ENCODE data around the gene CASTOR1. TPM values are rescaled to one million over a fixed set of nuclear protein-coding genes. Genes with fewer than 3 reads are reported as not detected.
"Not testable (repeated sequence)": the region's sequence is repeated elsewhere in the genome, so short reads cannot be mapped to it uniquely, and the experiment has no call there.

Gene CASTOR1
- 9.8 and 13.0 TPM in 2 replicates for total RNA-seq

DNA sequence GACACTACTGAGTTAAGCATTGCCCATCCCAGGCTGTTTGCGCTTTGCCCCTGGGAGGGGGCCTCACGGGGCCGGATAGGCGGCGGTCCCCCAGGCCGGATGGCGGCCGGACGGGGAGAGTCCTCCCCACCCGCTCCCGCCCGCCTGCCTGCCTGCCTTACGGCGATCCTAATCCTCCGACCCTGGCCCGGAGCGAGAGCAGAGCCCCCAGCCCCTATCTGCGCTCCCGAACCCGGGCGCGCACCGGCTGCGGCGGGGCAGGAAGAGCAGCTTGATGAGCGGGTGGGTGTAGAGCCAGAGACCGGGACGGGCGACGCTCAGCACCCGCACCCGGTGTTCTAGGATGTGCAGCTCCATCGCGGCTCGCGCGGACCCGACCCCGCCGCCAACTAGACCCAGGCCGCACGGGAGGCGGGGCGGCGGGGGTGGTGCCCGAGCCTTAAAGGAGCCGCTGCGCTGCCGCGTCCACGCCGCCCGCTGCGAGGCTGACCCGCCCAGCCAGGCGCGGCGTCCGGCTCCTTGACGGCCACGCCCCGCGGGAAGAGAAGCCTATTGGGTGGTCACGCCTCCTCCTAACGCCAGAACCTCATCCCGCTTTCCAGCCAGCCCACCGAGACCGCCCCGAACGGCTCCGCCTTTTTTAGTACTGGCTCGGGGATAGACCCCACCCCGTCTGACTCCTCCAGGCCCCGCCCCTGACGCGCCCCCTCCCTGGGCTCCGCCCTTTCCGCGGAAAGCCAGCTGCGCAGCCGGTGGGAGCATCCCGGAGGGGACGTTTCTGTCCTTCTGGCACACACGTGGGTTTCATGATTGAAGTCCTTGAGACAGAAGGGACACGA, at the start of gene CASTOR1:
Gene CASTOR1, minus strand, starts transcription at position 365 of the 839 bp plus-strand sequence. Its CDS starts 8 bp downstream, at position 357.
- DNase-seq (ENCODE audit: low read depth): peak; percentile 96

DNA sequence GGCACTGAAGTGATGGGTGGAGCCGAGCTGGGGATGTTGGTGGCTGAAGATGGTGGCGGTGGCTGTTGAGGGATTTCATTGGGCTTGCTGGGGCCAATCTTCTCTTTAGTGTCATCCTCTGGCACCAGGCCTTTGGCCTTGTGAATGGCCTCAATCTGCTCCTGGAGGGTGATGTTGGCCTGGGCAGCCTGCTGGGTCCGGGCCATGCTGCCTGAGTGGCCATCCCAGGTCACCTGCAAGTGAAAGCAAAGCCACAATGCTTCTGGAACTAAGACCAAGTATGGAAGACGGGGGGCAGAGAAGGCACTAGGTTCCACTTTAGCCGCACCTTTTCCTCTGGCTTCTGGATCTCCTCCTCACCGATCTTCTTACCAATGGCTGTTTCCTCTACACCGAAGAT, 49.5 kb upstream of the CASTOR1 start:
- no peak for DNase-seq (ENCODE audit: low read depth)

DNA sequence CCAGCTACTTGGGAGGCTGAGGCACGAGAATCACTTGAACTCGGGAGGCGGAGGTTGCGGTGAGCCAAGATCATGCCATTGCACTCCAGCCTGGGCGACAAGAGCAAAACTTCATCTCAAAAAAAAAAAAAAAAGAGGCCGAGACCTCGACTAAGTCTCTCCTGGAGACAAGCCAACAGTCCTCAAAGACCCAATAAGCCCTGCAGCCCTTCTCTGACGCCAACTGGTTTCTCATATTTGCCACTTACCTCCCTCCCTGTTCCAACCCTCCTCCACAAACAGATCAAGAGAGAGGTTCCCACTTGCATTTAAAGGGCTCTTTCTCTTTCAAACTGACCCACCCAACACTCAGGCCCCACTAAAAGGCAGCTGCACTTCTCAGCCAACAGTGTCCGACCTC, 49.0 kb upstream of the CASTOR1 start:
- not testable (repeated sequence) for DNase-seq (ENCODE audit: low read depth)

DNA sequence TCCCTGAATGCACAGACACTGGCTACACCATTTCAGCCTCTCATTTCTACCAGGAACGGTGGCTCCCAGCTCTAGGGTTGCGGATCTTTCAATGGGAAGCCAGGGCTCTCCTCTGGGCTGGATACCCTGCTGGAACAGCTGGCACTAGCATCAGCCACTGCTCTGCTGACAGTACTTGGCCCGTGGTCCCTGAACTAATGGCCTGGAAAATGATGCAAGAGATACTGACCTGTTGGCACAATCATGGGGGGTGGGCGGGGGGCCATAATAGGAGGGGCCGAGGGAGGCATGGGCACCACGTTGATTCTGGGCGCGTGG, 48.1 kb upstream of the CASTOR1 start:
- no peak for DNase-seq (ENCODE audit: low read depth)

DNA sequence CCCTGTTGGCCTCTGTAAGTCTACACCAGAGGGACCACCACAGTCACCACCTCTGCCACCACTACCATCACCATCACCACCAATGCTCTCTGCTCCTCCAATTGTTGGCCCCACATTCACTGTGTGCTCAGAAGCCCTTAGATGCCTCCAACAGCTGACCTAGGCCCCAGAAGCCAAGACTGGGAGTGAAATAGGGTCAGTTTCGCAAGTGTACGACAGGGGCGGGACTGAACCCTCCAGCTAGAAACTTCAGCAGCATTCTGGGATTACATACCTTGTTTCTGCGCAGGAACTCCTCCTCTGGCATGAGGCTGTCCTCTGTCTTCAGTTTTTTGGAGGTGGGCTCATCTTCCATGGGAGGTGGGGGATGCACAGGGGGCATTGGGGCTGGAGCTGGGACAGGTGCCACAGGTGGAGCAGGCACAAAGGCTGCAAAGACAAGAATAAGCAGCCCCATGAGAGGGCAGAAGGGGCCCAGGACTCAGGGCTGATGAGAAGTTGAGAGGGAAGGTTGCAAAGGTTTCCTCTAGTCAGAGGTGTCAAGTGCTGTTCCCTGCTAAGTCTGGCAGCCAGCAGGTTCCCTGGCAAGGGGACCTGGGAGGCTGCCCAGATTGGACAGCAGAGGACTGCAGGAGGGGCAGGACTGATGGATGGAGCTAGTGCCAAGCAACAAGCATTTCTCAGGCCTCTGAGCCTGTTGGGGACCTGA, 47.6 kb upstream of the CASTOR1 start:
- DNase-seq (ENCODE audit: low read depth): no peak

DNA sequence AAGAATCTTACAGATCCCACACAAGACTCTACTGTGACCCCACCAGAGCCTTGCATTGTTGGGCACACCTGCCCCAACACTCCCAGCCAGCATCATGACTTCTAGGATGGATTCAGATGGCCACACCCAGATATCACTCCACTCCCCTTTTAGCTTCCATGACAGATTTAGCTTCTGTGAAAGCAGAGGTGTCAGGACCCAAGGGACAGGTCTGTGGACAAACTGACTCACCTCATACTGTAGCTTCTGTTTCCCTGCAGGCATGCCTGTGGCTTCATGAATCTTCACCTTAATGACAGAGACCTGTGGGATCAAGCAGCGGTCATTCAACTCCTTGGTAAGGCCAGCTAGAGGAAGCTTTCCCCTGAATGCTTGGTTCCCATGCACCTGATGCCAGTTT, 45.9 kb upstream of the CASTOR1 start:
- DNase-seq (ENCODE audit: low read depth): no peak

DNA sequence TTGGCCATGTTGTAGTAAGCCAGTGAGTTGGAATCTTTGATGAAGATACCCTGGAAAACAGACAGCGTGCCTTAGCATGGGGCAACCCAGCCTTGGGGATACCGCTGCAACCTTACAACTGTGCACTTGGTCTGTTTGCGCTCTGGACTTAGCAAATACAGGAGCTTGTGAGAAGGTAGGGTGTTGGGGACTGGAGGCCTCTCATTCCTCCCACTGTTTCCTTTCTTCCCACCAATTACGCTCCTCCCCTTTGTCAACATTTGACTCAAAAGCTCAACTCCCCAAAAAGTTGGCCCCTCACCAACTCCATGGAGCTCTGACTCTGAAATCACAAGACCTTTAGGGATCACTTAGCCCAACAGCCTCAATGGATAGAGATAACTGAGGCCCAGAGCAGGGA, 45.3 kb upstream of the CASTOR1 start:
- DNase-seq (ENCODE audit: low read depth): no peak

DNA sequence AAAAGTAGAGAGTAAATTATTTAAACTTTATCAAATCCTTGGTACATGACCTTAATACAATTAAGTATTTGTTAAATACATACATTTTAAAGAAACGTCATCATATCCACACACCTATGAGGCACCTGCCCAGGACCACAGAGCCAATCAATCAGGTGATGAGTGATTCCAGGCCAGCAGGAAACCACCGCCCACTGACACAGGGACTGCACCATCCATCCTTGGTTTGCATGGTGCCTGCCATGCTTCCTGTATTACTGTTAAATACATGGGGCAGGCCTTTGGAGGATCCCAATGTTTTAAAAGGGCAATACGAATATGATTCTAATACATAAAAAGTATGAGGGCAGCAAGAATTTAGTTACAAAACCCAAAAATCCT, 44.4 kb upstream of the CASTOR1 start:
- DNase-seq (ENCODE audit: low read depth): no peak

DNA sequence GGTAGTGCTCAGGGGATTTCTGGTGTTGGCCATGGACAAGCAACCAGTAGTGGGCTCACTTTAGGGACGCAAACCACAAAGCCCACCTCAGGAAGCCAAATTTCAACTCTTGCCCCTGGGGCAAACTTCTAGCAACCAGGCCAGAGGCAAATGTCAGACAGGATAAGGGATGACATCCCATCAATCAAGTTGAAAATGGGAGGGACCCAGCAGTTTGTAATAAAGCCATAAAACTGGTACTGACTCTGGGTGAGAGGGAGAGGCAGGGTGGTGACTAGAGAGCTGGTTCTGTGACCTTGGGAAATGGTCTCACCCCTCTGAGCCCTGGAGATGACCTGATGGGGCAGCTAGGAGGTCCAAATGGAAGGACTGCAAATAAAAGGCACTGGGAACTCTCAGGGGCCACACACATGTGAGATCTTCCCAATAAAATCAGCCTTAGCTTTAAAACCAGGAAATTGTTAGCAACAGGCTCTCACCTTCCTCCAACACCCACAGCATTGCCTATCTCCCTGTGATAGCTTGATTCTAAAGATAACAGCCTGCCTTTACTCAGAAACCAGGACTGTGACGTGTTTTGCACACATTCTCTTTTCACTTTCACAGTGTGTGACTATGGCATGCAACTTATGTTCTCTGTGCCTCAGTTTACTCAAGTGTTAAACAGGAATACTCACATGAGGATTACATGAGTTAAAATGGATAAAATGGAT, 43.8 kb upstream of the CASTOR1 start:
- DNase-seq (ENCODE audit: low read depth): no peak

DNA sequence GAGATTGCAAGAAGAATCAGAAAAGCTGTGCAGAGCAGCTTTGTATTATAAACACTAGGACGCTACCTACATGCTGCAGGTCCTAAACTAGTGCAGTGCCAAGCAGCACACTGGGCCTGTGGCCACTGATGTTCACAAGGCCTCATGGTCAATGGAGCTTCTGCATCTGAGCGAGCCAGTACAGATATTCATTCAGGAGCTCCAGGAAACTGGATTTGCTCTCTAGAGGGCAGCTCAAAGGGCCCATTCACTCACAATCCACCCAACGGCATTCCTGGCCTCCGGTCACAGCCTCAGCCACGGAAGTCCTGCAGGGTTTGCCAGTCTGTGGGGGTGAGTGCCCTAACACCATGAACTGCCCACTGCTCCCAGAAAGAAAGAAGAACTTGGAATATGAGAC, 43.2 kb upstream of the CASTOR1 start:
- no peak for DNase-seq (ENCODE audit: low read depth)

DNA sequence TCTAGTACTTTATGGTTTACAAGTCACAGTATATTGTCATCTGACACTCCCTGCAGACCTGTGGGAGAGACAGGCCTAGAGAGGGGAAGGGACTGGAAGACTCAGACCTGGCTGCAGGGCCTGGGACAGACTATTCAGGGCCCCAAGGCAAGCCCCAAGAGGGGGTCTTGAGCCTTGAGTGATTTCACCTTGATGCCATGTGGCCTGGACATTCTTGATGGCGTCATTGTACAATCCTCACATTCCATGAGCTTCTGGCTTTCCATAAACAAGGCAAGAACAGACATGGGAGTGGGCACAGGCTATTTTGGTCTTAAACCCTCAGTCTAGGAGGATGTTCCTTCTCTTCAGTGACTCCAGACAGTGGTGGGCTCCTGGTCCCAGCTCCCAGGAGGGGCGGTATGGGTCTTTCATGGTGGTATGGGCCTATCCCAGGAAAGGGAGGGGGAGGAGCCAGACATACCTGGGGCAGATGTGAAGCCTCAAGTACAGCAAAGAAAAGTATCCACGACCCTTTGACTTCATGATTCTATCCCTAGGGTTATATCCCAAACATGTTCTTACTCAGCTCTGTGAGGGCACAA, 39.3 kb upstream of the CASTOR1 start:
- peak; percentile 22 for DNase-seq (ENCODE audit: low read depth)

DNA sequence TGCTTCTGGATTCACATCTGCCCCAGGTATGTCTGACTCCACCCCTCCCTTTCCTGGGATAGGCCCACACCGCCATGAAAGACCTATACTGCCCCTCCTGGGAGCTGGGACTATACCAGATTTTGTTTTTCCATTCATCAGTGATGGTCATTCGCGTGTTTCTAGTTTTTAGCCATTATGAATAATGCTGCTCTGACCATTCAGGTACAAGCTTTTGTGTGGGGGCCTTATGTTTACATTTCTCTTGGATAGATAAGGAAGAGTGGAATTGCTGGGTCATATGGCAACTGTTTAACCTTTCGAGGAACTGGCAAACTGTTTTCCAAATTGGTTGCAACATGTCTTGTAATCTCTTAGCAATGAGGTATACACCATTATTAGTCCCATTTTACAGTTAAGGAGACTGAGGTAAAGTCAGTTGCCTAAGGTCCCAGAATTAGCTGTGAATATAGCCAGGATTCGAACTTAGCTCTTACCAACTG, 38.6 kb upstream of the CASTOR1 start:
- no peak for DNase-seq (ENCODE audit: low read depth)

DNA sequence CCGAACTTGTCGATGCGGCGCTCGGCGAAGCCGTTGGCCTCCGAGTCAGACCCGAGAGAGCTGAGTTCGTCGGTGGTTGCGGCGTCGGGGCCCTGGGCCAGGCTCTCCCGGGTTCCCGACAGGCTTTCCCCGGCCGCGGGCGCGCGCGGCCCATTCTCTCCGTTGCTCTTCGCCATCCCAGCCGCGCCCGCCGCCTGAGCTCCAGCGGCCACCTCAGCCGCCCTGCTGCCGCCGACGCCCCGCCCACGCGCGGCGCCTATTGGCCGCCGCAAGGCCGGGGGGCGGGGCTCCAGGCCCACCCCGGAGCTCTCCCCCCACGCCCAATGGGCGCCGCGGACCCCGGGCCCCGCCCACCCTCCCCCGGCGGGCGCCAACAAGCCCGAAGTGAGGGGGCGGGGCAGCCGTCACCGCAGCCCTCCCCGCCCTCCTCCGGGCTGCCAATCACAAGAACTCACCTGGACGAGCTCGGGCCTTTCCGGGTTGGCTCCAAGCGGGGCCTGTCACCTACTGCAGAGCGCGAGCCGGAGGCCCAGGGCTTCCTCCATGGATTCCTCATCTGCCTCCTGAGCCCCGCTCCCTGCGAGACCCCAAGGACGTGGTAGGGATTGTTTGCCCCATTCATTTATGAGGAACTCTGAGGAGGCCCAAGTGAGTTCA, 37.5 kb upstream of the CASTOR1 start, which contains the start of gene TBC1D10A:
Gene TBC1D10A, minus strand, starts transcription at position 236 of the 657 bp plus-strand sequence. Its CDS starts 60 bp downstream, at position 176.
- DNase-seq (ENCODE audit: low read depth): peak; percentile 81

DNA sequence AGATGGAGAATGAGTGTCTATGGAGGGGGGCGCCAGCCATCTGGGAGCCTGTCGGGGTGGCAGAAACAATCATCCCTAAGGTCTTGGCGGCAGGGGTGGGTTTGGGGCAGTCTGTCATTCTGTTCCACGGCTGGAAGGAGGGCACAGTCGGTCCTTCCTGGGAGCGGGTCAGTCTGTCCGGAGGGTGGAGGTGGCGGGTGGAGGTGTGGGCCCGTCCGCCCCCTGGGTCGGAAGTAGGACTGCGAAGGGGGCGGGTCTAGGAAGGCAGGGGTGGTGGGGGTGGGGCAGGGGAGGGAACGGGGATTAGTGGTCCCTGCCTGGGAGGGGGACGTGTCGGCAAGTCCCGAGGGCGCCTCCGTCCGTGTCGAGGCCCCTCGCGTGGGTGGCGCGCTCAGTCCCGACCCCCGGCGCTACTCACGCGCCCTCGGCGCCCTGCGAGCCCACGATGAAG, 37.0 kb upstream of the CASTOR1 start:
- DNase-seq (ENCODE audit: low read depth): no peak

DNA sequence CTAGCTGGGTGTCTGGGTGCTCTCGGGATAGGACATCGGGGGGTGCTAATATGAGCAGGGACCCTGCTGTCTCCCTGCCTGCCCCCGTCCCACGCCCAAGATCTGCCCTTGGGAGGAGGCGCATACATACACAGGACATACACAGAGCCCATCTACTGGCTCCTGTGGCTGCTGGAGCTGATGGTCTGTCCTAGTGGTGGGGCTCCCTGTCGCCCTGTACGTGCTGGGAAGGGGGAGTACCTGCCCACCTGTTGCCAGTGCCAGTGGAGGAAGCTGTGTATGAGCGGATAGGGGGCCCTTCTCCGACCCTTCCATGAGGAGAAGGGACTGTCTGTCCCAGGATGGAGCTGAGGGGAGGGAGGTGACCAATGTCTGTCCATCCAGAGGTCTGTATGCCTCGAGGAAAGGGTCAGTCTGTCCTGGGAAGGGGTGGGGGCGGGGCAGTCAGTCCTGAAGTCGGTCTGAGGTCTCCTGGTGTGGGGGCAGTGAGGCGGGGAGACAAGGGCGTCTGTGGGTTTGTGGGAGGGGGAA, 36.5 kb upstream of the CASTOR1 start:
- DNase-seq (ENCODE audit: low read depth): no peak

DNA sequence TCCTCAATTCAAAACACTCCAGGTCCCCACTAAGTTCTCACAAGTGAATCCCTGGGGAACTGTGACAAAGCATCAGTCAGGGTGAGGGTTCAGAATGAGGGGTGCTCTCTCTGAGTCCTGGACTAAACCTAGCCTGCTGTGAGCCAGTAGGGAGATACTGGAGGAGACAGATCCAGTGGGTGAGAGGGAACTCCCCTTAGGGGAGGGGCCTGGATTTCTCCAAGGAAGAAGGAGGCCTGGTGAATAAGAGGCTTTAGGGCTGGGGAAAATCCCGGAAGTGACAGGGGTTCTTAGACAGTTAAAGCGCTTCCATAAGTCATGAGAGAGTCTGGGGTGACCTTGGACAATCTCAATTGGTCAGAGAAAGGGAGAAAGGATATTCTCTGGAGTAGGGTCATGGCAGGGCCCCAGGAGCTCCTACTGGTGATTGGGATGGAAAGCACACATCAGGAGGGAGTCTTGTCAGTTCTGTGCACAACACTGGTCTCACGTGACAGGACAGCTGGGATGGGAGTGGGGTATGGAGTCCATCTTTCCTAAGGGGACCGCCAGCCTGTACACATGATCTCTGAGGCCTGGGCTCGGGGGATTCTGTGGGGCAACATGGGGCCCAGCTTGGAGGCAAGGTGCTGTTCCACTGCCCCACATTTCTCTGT, 35.9 kb upstream of the CASTOR1 start:
- DNase-seq (ENCODE audit: low read depth): peak; percentile 84

DNA sequence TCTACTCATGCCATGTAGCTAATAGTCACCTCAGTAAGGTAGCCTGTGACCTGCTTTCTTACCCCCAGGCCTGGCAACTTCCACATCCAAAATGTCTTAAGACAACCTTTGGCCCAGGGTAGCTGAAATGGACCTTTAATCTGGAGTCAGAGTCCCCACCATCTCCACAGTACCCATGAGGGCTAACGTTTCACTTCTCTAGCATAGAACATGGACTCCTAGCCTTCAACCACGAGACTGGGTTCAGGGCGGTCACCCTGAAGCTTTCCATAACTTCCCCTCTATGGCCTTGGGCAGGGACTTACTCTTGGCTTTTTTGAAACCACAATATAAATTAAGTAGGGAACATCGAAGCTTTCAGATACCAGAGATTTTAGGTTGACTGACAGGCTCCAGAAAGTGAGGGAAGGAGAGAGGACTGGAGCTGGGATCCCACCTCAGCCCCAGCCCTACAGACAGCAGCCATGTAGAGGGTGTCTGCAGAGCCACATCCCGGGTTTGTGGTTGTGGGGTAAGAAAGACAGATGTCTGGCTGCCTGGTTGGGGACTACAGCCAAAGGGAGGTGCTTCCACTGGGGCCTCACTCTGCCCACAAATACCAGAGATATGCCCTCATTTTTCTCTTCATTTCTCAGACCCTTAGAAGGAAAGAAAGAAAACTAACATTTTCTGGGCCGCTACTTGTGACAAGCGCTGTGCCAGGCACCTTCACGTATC, 34.9 kb upstream of the CASTOR1 start:
- no peak for DNase-seq (ENCODE audit: low read depth)

DNA sequence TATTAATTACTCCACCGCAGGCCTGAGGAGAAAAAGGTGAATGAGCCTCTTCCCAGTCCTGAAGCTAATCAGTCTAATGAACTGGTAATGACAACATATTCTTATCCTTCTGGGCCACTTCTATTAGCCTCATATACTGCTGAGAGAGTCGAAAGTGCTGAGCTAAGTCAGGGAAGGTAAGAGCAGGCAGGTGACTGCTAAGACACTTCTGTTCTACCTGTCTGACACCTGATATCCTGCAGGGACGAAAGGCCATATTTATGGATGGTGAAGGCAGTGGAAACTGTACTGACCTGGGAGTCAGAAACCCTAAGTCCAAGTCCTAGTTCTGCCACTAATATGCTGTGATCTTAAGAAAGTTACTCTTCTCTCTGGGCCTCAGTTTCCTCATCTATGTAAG, 33.9 kb upstream of the CASTOR1 start:
- DNase-seq (ENCODE audit: low read depth): no peak

DNA sequence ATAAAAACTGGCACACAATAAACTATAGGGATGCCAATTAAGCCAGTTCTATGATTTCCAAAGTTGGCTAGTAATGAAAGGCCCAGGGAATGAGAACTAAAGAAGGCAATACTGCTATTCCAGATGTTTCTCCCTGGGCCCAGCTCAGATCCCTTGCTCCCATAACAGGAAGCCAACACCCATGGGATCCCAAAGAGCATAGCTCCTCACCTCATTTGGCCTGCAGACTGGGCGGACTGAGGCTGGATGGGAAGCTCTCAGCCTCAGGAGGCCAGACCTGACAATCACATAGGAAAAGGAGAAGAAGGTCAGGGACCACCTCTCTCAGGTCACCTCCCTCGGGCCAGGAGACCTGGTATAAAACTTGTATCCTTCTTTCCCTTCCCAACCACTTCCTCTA, 32.2 kb upstream of the CASTOR1 start:
- no peak for DNase-seq (ENCODE audit: low read depth)

DNA sequence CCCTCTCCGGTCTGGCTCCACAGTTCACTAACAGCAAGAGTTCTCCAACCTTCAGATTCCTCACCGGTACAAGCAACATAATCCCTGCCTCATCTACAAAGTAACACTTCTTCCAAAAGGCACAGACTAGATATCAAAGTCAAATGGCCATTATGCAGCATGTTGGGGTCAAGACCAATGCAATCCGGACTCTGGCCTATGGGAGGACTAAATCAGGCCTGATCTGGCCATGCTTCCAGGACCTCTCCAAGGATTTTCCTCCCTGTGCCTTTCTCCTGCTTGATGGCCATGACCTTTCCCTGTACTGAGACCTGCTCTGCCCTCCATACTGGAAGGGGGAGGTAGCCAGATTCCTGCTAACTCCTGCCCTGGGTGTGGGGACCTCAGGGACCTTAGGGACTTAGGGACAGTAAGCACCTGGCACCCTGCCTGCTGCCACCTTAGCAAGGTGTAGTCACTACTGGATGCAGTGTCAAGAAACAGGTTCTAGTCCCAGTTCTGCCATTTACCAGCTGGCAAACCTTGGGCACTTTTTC, 30.8 kb upstream of the CASTOR1 start:
- DNase-seq (ENCODE audit: low read depth): no peak
